H9 (cell line): Measurements from ENCODE around the gene SLC26A2. TPM values are rescaled to one million over a fixed set of nuclear protein-coding genes. Genes with fewer than 3 reads are reported as not detected.

Experiments
- DNase-seq: peaks from one replicate; pipeline ENCODE4 v3.0.0-alpha.2; 2017
- H2AFZ ChIP-seq: one replicate; pipeline ENCODE4 v1.6.1; 2013; ENCODE audit warnings: mild to moderate bottlenecking, low read length, control low read depth, moderate library complexity
- H2AK5ac ChIP-seq: 2 replicates; pipeline ENCODE4 v1.6.1; 2013; ENCODE audit warnings: low read length, control low read depth, mixed read lengths; ENCODE audit not compliant: insufficient read length
- H2BK120ac ChIP-seq: one replicate; pipeline ENCODE4 v1.6.1; 2013; ENCODE audit warnings: low read depth, mild to moderate bottlenecking, low read length, control low read depth, inconsistent platforms; ENCODE audit not compliant: poor library complexity, severe bottlenecking
- H2BK12ac ChIP-seq: 2 replicates; pipeline ENCODE4 v1.6.1; 2013; ENCODE audit warnings: low read length, control low read depth, mixed read lengths, low read depth; ENCODE audit not compliant: insufficient read length
- H2BK15ac ChIP-seq: 2 replicates; pipeline ENCODE4 v1.6.1; 2013; ENCODE audit warnings: low read depth, low read length, control low read depth
- H2BK20ac ChIP-seq: one replicate; pipeline ENCODE4 v1.6.1; 2013; ENCODE audit warnings: low read depth, mild to moderate bottlenecking, low read length, control low read depth, inconsistent platforms; ENCODE audit not compliant: poor library complexity, severe bottlenecking
- H2BK5ac ChIP-seq: 2 replicates; pipeline ENCODE4 v1.6.1; 2013; ENCODE audit warnings: low read length, control low read depth, mixed read lengths; ENCODE audit not compliant: insufficient read length
- H3K14ac ChIP-seq: 2 replicates; pipeline ENCODE4 v1.6.1; 2013; ENCODE audit warnings: low read length, control low read depth; ENCODE audit not compliant: insufficient read depth
- H3K18ac ChIP-seq: 2 replicates; pipeline ENCODE4 v1.6.1; 2013; ENCODE audit warnings: low read depth, mild to moderate bottlenecking, mixed read lengths, low read length, control low read depth; ENCODE audit not compliant: insufficient read length
- H3K23ac ChIP-seq: 2 replicates; pipeline ENCODE4 v1.6.1; 2013; ENCODE audit warnings: low read length, control low read depth, mixed read lengths, low read depth; ENCODE audit not compliant: insufficient read length
- H3K23me2 ChIP-seq: 2 replicates; pipeline ENCODE4 v1.6.1; 2013; ENCODE audit warnings: low read depth, mild to moderate bottlenecking, mixed read lengths, low read length, control low read depth; ENCODE audit not compliant: insufficient read length, poor library complexity, severe bottlenecking
- H3K27ac ChIP-seq: 2 replicates; pipeline ENCODE4 v1.5.1; 2013; ENCODE audit warnings: low read length, control low read depth, mixed read lengths, low read depth; ENCODE audit not compliant: insufficient read length
- H3K27me3 ChIP-seq: 2 replicates; pipeline ENCODE4 v1.6.1; 2013; ENCODE audit warnings: low read length, control low read depth, inconsistent platforms; ENCODE audit not compliant: insufficient read depth
- H3K4ac ChIP-seq: 2 replicates; pipeline ENCODE4 v1.6.1; 2013; ENCODE audit warnings: low read depth, mild to moderate bottlenecking, control low read depth, inconsistent platforms, low read length, moderate library complexity
- H3K4me1 ChIP-seq: 2 replicates; pipeline ENCODE4 v1.6.1; 2013; ENCODE audit warnings: low read length, control low read depth, inconsistent platforms; ENCODE audit not compliant: insufficient read depth
- H3K4me2 ChIP-seq: 2 replicates; pipeline ENCODE4 v1.6.1; 2013; ENCODE audit warnings: low read length, control low read depth, mixed read lengths; ENCODE audit not compliant: insufficient read length, insufficient read depth
- H3K56ac ChIP-seq: 2 replicates; pipeline ENCODE4 v1.6.1; 2013; ENCODE audit warnings: low read depth, mild to moderate bottlenecking, mixed read lengths, low read length, control low read depth; ENCODE audit not compliant: insufficient read length
- H3K79me1 ChIP-seq: 2 replicates; pipeline ENCODE4 v1.6.1; 2013; ENCODE audit warnings: low read depth, mild to moderate bottlenecking, moderate library complexity, low read length, control low read depth, inconsistent platforms; ENCODE audit not compliant: insufficient read depth, poor library complexity, severe bottlenecking
- H3K79me2 ChIP-seq: 2 replicates; pipeline ENCODE4 v1.6.1; 2013; ENCODE audit warnings: low read length, control low read depth, inconsistent platforms; ENCODE audit not compliant: insufficient read depth
- H3K9ac ChIP-seq: 2 replicates; pipeline ENCODE4 v1.6.1; 2013; ENCODE audit warnings: low read length, control low read depth, mixed read lengths; ENCODE audit not compliant: insufficient read length; ENCODE audit errors: extremely low read depth
- H3K9me3 ChIP-seq: one replicate; pipeline ENCODE4 v1.6.1; 2013; ENCODE audit warnings: low read depth, low read length, inconsistent platforms; ENCODE audit not compliant: control insufficient read depth
- H3T11ph ChIP-seq: one replicate; pipeline ENCODE4 v1.6.1; 2013; ENCODE audit warnings: mild to moderate bottlenecking, low read length, control low read depth, inconsistent platforms
- H4K20me1 ChIP-seq: one replicate; pipeline ENCODE4 v1.6.1; 2013; ENCODE audit not compliant: control insufficient read depth, insufficient read length, insufficient read depth
- H4K5ac ChIP-seq: 2 replicates; pipeline ENCODE4 v1.6.1; 2013; ENCODE audit warnings: low read depth, mild to moderate bottlenecking, mixed read lengths, low read length, control low read depth; ENCODE audit not compliant: insufficient read length
- H4K8ac ChIP-seq: replicated peaks from 2 replicates; pipeline ENCODE4 v1.6.1; 2013; ENCODE audit warnings: low read length, control low read depth, mixed read lengths, low read depth; ENCODE audit not compliant: insufficient read length
- H4K91ac ChIP-seq: 2 replicates; pipeline ENCODE4 v1.6.1; 2013; ENCODE audit warnings: low read depth, mild to moderate bottlenecking, moderate library complexity, mixed read lengths, low read length, control low read depth; ENCODE audit not compliant: insufficient read length
- H3K27ac Mint-ChIP-seq, 3 experiments: 2 replicates in 2 of 3; 3 replicates in 1 of 3; pipeline ENCODE4 v1.8.0; 2020 to 2021; ENCODE audit warnings: mixed read lengths in 3 of 3, mild to moderate bottlenecking in 1 of 3, moderate library complexity in 1 of 3
- H3K27me3 Mint-ChIP-seq: 2 replicates; pipeline ENCODE4 v1.8.0; 2021; ENCODE audit warnings: low read depth, mild to moderate bottlenecking, moderate library complexity, mixed read lengths
- H3K36me3 Mint-ChIP-seq, 3 experiments: 2 replicates in 2 of 3; 3 replicates in 1 of 3; pipeline ENCODE4 v1.8.0; 2020 to 2021; ENCODE audit warnings: low read depth in 3 of 3, mixed read lengths in 3 of 3; ENCODE audit not compliant: insufficient read depth in 1 of 3
- H3K4me1 Mint-ChIP-seq, 2 experiments: 2 replicates each; pipeline ENCODE4 v1.8.0; 2020; ENCODE audit warnings: mixed read lengths in 2 of 2
- H3K4me3 Mint-ChIP-seq, 2 experiments: 2 replicates in 1 of 2; 3 replicates in 1 of 2; pipeline ENCODE4 v1.8.0; 2020 to 2021; ENCODE audit warnings: mild to moderate bottlenecking in 2 of 2, mixed read lengths in 2 of 2, moderate library complexity in 1 of 2
- H3K9me3 Mint-ChIP-seq, 2 experiments: 2 replicates in 1 of 2; 3 replicates in 1 of 2; pipeline ENCODE4 v1.8.0; 2020; ENCODE audit warnings: mild to moderate bottlenecking in 2 of 2, mixed read lengths in 2 of 2, moderate library complexity in 1 of 2
- WGBS: extraction: QIAGEN DNeasy Blood & Tissue Kit; methylation state at CpG from one replicate; pipeline ENCODE4 v1.1.7; 2013; ENCODE audit warnings: missing lambda C conversion rate, low lambda C conversion rate, mixed read lengths; ENCODE audit not compliant: insufficient read length; ENCODE audit errors: extremely low coverage; 5-methylcytosine and 5-hydroxymethylcytosine counted together
- total RNA-seq: library from RNA; stranded (reverse); gene quantifications from 2 replicates; pipeline ENCODE4 v1.2.1, GENCODE V29; 2021
- TF ChIP-seq, protein P1 (sequence below): fragments of 200-600 bp; sonication (generic); conservative IDR thresholded peaks from 3 replicates; pipeline ENCODE4 v1.8.0; 2021; ENCODE audit warnings: antibody characterized with exemption, mild to moderate bottlenecking

Gene SLC26A2
- total RNA-seq, 1 experiment from 2014 or later, result 5.9 TPM

DNA sequence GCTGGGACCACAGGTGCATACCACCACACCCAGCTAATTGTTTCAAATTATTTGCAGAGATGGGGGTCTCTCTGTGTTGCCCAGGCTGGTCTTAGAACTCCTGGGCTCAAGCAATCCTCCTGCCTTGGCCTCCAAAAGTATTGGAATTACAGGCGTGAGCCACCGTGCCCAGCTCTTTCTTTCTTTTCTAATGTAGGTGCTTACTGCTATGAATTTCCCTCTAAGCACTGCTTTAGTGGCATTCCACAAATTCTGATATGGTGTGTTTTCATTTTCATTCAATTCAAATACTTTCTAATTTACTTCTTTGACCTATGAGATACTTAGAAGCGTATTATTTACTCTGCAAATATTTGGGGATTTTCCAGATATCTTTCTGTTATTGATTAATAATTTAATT lies 54.9 kb downstream of the SLC26A2 start:
- Histone ChIP-seq H4K5ac (no peak overlapping the region), H3K79me1 (no peaks in the 10 kb centered on the region), H3K4ac (no peak overlapping the region), H3K79me2 (no peaks in the 10 kb centered on the region), H2BK5ac (no peak overlapping the region), H3K27me3 (no peaks in the 10 kb centered on the region), H3K4me1 (no peaks in the 10 kb centered on the region), H3K27ac (no peak overlapping the region), H4K91ac (no peak overlapping the region), H3K56ac (no peak overlapping the region), H3K18ac (no peak overlapping the region), H3K9me3 (no peaks in the 10 kb centered on the region), H3K23ac (no peak overlapping the region), H2BK120ac (no peak overlapping the region), H3T11ph (no peak overlapping the region), H3K23me2 (no peaks in the 10 kb centered on the region), H4K20me1 (no peaks in the 10 kb centered on the region), H3K14ac (no peak overlapping the region), H3K9ac (no peak overlapping the region), H2AFZ (no peak overlapping the region), H3K4me2 (no peak overlapping the region), H2BK20ac (no peak overlapping the region), H2BK12ac (no peak overlapping the region), H2AK5ac (no peak overlapping the region), H2BK15ac (no peak overlapping the region), H4K8ac (no peak overlapping the region)
- no CpG with 5 or more reads among the region's 3 CpGs for WGBS
- Mint-ChIP-seq H3K36me3 (peaks cover 50 to 82% (median 81%) of the 10 kb centered on the region in 3 experiments), H3K9me3 (peaks cover 9 to 11% of the 10 kb centered on the region in 2 experiments), H3K4me3 (no peak overlapping the region), H3K27ac (no peak overlapping the region), H3K4me1 (0 out of 4 replicates have a peak, but pooled peaks cover 0 to 3% of the 10 kb centered on the region in 2 experiments), H3K27me3 (no peaks in the 10 kb centered on the region)
- no peak for DNase-seq
- TF ChIP-seq, protein P1, sequence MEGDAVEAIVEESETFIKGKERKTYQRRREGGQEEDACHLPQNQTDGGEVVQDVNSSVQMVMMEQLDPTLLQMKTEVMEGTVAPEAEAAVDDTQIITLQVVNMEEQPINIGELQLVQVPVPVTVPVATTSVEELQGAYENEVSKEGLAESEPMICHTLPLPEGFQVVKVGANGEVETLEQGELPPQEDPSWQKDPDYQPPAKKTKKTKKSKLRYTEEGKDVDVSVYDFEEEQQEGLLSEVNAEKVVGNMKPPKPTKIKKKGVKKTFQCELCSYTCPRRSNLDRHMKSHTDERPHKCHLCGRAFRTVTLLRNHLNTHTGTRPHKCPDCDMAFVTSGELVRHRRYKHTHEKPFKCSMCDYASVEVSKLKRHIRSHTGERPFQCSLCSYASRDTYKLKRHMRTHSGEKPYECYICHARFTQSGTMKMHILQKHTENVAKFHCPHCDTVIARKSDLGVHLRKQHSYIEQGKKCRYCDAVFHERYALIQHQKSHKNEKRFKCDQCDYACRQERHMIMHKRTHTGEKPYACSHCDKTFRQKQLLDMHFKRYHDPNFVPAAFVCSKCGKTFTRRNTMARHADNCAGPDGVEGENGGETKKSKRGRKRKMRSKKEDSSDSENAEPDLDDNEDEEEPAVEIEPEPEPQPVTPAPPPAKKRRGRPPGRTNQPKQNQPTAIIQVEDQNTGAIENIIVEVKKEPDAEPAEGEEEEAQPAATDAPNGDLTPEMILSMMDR, result no peak
